Activated T-cell treated with anti-CD3 and anti-CD28 coated beads, Interleukin-2, amount 50 U/mL, for 72 hours (primary cell): ENCODE measurements around the gene CALR3. TPM values are rescaled to one million over a fixed set of nuclear protein-coding genes. Genes with fewer than 3 reads are reported as not detected.
"Not testable (repeated sequence)": the region's sequence is repeated elsewhere in the genome, so short reads cannot be mapped to it uniquely, and the experiment has no call there.

Experiments used
- ATAC-seq, 2 donors: fragments of 150-1000 bp; cut with Tn5 transposase; replicated peaks in 1 of 2; 2 replicates each; pipeline ENCODE4 v1.10.0; 2021; ENCODE audit warnings: moderate library complexity in 2 of 2, mild to moderate bottlenecking in 1 of 2
- DNase-seq, 2 donors: peaks; one replicate each; pipeline ENCODE4 v3.0.0; 2021 to 2022; ENCODE audit warnings: mixed read lengths in 1 of 2
- H3K27ac Mint-ChIP-seq: one replicate; pipeline ENCODE4 v1.8.0; 2022; ENCODE audit warnings: mild to moderate bottlenecking, moderate library complexity, mixed read lengths
- H3K27me3 Mint-ChIP-seq: one replicate; pipeline ENCODE4 v1.8.0; 2022; ENCODE audit warnings: low read depth, mixed read lengths
- H3K36me3 Mint-ChIP-seq, 2 donors: one replicate each; pipeline ENCODE4 v1.8.0; 2022; ENCODE audit warnings: mixed read lengths in 2 of 2, mild to moderate bottlenecking in 1 of 2; ENCODE audit not compliant: insufficient read depth in 2 of 2
- H3K4me1 Mint-ChIP-seq: one replicate; pipeline ENCODE4 v1.8.0; 2022; ENCODE audit warnings: low read depth, mixed read lengths
- H3K4me3 Mint-ChIP-seq, 2 donors: one replicate each; pipeline ENCODE4 v1.8.0; 2022; ENCODE audit warnings: mild to moderate bottlenecking in 2 of 2, mixed read lengths in 2 of 2, moderate library complexity in 2 of 2
- H3K9me3 Mint-ChIP-seq, 2 donors: one replicate each; pipeline ENCODE4 v1.8.0; 2022; ENCODE audit warnings: mixed read lengths in 2 of 2
- total RNA-seq, 2 donors: library from RNA; stranded (reverse); gene quantifications; one replicate each; pipeline ENCODE4 v1.2.3, GENCODE V29; 2022

Gene CALR3
- total RNA-seq, 2 donors from 2014 or later, result not detected

DNA sequence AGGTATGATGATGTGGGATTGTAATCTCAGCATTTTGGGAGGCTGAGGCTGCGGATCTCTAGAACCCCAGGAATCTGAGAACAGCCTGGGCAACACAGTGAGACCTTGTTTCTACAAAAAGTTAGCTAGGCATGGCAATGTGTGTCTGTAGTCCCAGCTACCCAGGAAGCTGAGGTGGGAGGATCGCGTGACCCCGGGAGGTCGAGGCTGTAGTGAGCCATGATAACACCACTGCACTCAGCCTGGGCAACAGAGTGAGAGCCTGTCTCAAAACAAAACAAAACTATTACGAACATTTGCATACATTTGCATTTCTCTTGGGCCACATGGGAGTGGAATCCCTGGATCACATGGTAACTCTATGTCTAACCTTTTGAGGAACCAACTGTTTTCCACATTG, 1.9 kb upstream of the CALR3 start:
- Mint-ChIP-seq H3K27ac (no peak overlapping the region), H3K9me3 (no peaks in the 10 kb centered on the region), H3K36me3 (peaks cover 0 to 2% of the 10 kb centered on the region in 2 donors), H3K4me3 (peak overlapping the region; percentile 89 to 92), H3K4me1 (peaks cover 32% of the 10 kb centered on the region), H3K27me3 (no peaks in the 10 kb centered on the region)
- DNase-seq, result no peak
- no peak for ATAC-seq

DNA sequence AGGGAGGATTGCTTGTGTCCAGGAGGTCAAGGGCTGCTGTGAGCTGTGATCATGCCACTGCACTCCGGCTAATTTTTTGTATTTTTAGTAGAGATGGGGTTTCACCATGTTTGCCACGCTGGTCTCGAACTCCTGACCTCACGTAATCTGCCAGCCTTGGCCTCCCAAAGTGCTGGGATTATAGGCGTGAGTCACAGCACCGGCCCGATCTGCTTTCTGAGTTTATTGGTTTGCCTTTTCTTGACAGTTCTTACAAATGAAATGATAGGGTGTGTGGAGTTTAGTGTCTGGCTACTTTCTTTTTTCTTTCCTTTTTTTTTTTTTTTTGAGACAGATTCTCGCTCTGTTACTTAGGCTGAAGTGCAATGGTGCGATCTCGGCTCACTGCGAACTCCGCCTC, 1.1 kb upstream of the CALR3 start:
- no peak for ATAC-seq
- no peaks in the 10 kb centered on the region for H3K27me3 Mint-ChIP-seq

DNA sequence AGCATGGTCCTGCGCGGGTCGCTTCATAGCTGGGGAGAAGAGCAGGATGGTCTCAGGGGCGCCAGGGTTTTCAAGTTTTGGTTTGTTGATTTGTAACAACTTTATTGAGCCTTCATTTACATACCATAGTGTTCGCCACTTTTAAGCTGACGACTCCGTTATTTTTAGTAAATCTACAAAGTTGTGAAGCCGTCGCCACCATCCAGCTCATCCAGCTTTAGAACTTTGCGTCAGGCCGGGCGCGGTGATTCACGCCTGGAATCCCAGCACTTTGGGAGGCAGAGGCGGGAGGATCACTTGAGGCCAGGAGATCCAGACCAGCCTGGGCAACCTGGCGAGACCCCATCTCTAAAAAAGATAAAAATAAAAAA, 631 bp upstream of the CALR3 start:
- Mint-ChIP-seq H3K27ac (no peak overlapping the region), H3K36me3 (peaks cover 0 to 2% of the 10 kb centered on the region in 2 donors), H3K4me3 (peak overlapping the region; percentile 89 to 92), H3K27me3 (no peaks in the 10 kb centered on the region), H3K4me1 (peaks cover 32% of the 10 kb centered on the region), H3K9me3 (no peaks in the 10 kb centered on the region)
- ATAC-seq (no peak), DNase-seq (no peak)

More for the DNA sequence above, 1.1 kb upstream of the CALR3 start:
- DNase-seq, result no peak
- H3K4me1 Mint-ChIP-seq, result peaks cover 32% of the 10 kb centered on the region
- H3K27ac Mint-ChIP-seq, result no peak overlapping the region
- peaks cover 0 to 2% of the 10 kb centered on the region in 2 donors for H3K36me3 Mint-ChIP-seq
- H3K9me3 Mint-ChIP-seq, result no peaks in the 10 kb centered on the region
- H3K4me3 Mint-ChIP-seq, result peak overlapping the region; percentile 89 to 92

DNA sequence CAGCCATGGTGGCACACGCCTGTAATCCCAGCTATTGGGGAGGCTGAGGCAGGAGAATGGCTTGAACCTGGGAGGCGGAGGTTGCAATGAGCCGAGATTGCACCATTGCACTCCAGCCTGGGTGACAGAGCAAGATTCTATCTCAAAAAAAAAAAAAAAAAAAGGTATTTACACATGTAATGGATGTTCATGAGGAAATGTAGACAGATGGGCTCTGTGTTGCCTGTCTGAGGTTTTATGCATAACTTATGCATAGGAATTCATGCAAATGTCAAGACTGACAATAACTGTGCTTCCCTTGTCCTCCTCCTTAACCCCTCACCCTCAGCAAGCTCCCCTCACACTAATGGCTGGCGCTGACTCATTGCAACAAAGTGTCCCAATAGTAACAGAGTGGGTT, 9.5 kb downstream of the CALR3 start:
- not testable (repeated sequence) for H3K27ac Mint-ChIP-seq, H3K9me3 Mint-ChIP-seq, H3K4me1 Mint-ChIP-seq, ATAC-seq, H3K27me3 Mint-ChIP-seq, H3K4me3 Mint-ChIP-seq, H3K36me3 Mint-ChIP-seq, DNase-seq

DNA sequence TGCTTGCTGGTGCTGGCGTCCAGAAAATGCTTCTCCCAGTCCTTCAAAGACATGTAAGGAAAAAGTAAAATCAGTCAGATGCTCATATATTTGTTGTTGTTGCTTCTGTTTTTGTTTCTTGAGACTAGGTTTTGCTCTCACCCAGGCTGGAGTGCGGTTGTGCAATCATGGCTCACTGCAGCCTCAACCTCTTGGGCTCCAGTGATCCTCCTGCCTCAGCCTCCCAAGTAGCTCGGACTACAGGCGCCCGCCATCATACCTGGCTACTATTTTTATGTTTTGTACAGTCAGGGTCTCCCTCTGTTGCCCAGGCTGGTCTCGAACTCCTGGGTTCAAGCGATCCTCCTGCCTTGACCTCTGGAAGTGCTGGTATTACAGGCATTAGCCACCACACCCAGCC, 13.2 kb downstream of the CALR3 start:
- DNase-seq, result no peak
- Mint-ChIP-seq H3K4me3 (no peak overlapping the region), H3K27me3 (no peaks in the 10 kb centered on the region), H3K9me3 (no peaks in the 10 kb centered on the region), H3K27ac (no peak overlapping the region), H3K36me3 (no peaks in the 10 kb centered on the region), H3K4me1 (no peaks in the 10 kb centered on the region)
- no peak for ATAC-seq

DNA sequence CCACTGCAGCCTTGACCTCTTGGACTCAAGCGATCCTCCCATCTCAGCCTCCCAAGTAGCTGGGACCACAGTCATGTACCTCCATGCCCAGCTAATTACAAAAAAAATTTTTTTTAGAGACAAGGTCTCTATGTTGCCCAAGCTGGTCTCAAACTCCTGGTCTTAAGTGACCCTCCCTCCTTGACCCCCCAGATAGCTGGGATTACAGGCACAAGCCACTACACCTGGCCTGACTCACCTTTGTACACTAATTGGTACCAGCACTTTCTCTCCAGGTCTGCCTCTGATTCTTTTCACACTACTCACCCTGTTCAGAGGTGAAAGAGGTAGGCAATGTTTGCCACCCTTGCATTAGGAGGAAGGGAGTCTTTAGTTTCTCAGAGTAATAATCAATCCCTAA, 18.7 kb downstream of the CALR3 start:
- DNase-seq (no peak), ATAC-seq (no peak)
- Mint-ChIP-seq H3K27ac (no peak overlapping the region), H3K9me3 (peaks cover 0 to 2% of the 10 kb centered on the region in 2 donors), H3K36me3 (peaks cover 0 to 2% of the 10 kb centered on the region in 2 donors), H3K27me3 (no peaks in the 10 kb centered on the region), H3K4me3 (no peak overlapping the region), H3K4me1 (no peaks in the 10 kb centered on the region)

DNA sequence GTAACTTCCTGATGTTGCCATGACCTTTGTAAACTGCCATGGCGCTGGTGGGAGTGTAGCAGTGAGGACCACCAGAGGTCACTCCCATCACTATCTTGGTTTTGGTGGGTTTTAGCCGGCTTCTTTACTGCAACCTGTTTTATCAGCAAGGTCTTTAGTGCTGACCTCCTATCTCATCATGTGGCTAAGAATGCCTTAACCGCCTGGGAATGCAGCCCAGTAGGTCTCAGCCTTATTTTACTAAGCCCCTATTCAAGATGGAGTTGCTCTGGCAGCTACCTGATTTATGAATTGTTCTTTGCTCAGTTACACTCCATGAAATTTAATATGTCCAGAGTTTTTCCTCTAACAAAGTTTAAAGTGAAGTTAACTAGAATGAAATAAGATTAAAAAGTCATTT, 19.6 kb downstream of the CALR3 start:
- no peak for ATAC-seq
- H3K9me3 Mint-ChIP-seq, result peaks cover 0 to 2% of the 10 kb centered on the region in 2 donors
- peaks cover 0 to 2% of the 10 kb centered on the region in 2 donors for H3K36me3 Mint-ChIP-seq
- no peak for DNase-seq
- no peaks in the 10 kb centered on the region for H3K27me3 Mint-ChIP-seq
- H3K4me3 Mint-ChIP-seq, result no peak overlapping the region
- H3K4me1 Mint-ChIP-seq, result no peaks in the 10 kb centered on the region
- H3K27ac Mint-ChIP-seq, result no peak overlapping the region

DNA sequence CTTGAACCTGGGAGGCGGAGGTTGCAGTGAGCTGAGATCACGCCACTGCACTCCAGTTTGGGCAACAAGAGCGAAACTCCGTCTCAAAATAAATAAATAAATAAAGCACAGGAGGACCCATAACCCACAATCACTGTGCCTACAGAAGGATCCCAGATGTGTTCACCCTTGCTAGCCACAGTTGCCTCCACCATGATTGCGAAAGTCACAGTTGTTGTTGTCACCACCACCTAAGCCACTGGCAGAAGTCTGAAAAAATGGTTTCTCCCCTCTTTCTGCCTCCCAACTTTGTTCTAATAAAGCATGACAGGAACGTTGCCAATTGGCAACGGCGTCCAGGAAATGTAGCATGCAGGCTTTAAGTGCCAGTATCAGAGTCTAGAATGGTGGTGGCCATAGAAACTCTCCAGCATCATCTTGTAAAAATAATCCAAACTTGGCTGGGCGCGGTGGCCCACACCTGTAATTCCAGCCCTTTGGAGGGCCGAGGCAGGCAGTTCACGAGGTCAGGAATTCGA, 22.0 kb downstream of the CALR3 start:
- no peak overlapping the region for H3K27ac Mint-ChIP-seq
- H3K4me1 Mint-ChIP-seq, result peaks cover 21% of the 10 kb centered on the region
- H3K36me3 Mint-ChIP-seq, result peaks cover 2% of the 10 kb centered on the region in 2 donors
- no peak for ATAC-seq
- DNase-seq, result no peak
- peaks cover 0 to 2% of the 10 kb centered on the region in 2 donors for H3K9me3 Mint-ChIP-seq
- no peak overlapping the region for H3K4me3 Mint-ChIP-seq
- no peaks in the 10 kb centered on the region for H3K27me3 Mint-ChIP-seq

DNA sequence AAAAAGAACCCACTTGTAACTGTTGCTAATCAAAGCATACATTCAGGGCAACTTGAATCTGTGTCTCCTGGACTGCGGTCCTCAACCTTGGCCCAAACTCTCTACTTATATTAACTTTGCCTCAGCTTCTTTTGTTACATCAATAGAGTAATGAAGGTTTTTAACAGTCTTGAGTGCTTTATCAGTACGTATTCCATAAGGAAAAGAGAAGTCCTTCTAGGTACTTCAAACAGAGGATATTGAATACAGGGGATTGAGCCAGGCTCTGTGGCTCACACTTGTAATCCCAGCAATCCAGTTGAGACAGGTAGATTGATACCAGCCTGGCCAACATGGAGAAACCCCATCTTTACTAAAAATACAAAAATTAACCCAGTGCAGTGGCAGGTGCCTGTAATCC, 23.0 kb downstream of the CALR3 start:
- Mint-ChIP-seq H3K4me3 (peak overlapping the region; percentile 61 to 80), H3K9me3 (peaks cover 0 to 2% of the 10 kb centered on the region in 2 donors), H3K36me3 (peaks cover 2% of the 10 kb centered on the region in 2 donors), H3K27ac (no peak overlapping the region), H3K27me3 (no peaks in the 10 kb centered on the region), H3K4me1 (peaks cover 27% of the 10 kb centered on the region)
- ATAC-seq, result no peak
- DNase-seq, result no peak

DNA sequence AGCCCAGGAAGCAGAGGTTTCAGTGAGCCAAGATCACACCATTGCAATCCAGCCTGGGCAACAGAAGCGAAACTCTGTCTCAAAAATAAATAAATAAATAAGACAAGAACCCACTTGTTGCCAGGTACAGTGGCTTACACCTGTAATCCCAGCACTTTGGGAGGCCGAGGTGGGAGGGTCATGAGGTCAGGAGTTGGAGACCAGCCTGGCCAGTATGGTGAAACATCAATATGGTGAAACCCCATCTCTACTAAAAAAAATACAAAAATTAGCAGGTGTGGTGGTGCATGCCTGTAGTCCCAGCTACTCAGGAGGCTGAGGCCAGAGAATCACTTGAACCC, 23.4 kb downstream of the CALR3 start:
- not testable (repeated sequence) for H3K36me3 Mint-ChIP-seq, H3K9me3 Mint-ChIP-seq, DNase-seq, H3K27ac Mint-ChIP-seq, H3K27me3 Mint-ChIP-seq, ATAC-seq
- Mint-ChIP-seq H3K4me3 (peak overlapping the region; percentile 80 to 87), H3K4me1 (peaks cover 32% of the 10 kb centered on the region)

DNA sequence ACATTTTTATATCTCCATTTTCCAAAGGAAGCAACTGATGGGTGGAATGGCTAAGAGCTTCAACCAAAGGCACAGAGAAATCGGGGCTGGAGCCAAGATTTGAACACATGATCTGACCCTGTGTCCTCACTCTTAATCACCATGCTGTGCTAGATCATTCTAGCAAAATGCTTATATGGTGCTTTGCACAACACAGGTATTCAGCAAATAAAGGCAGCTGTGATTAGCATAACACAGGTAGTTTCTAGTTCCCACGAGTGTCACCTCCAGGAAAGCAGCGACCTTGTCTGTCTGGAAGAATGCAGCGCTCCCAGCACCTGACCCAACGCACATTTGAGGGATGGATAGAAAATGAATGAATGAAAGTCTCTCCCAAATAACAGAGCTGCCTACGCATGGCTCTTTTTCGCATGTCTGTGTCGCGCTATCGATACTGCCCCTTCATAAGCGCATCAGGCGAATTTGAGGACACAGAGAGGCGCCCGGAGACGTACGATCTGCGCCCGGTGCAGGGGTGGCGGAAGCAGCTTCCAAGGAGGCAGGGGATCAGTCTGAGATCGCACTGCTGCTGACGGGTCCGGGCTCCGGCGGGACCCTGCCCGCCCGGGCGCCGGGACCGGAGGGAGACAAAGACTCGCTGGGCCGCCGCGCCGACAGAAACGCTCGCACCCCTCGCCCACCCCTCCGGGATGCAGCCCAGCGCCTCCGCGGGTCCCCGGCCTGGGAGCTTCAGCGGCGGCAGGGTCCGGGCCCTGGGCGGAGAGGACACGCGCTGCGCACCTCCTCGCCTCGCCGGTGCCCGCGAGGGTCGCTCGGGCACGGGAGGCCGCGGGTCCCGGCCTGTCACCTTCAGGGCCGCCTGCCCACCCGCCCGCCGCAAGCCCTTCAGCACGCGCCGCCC, 24.8 kb downstream of the CALR3 start:
- peaks cover 0 to 2% of the 10 kb centered on the region in 2 donors for H3K9me3 Mint-ChIP-seq
- no peaks in the 10 kb centered on the region for H3K27me3 Mint-ChIP-seq
- H3K27ac Mint-ChIP-seq, result peak overlapping the region; percentile 75
- H3K4me1 Mint-ChIP-seq, result peaks cover 45% of the 10 kb centered on the region
- peak overlapping the region; percentile 86 to 93 for H3K4me3 Mint-ChIP-seq
- H3K36me3 Mint-ChIP-seq, result peaks cover 2% of the 10 kb centered on the region in 2 donors
- DNase-seq (peak; percentile 38 to 47), ATAC-seq (peak; percentile 19 to 24)

DNA sequence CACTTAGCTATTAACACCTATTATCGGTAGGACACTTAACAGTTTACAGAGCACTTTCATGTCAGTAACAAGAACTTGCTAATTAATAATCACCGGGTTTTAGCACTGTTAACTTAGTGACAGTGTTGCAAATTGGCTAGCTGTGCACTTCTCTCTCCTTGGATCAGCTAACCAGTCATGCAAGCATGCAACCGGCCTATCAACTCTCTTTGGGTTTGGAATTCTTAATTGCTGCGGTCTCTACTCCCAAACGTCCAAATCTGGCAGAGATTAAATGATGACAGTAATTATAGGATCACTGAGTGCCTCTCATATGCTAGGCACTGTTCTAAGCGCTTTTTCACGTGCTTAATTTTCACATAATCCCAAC, 25.4 kb downstream of the CALR3 start:
- DNase-seq, result no peak
- ATAC-seq, result no peak
- H3K4me3 Mint-ChIP-seq, result peak overlapping the region; percentile 86 to 93
- H3K9me3 Mint-ChIP-seq, result peaks cover 0 to 2% of the 10 kb centered on the region in 2 donors
- no peaks in the 10 kb centered on the region for H3K27me3 Mint-ChIP-seq
- H3K27ac Mint-ChIP-seq, result peak overlapping the region; percentile 75
- H3K4me1 Mint-ChIP-seq, result peaks cover 47% of the 10 kb centered on the region
- peaks cover 2% of the 10 kb centered on the region in 2 donors for H3K36me3 Mint-ChIP-seq

DNA sequence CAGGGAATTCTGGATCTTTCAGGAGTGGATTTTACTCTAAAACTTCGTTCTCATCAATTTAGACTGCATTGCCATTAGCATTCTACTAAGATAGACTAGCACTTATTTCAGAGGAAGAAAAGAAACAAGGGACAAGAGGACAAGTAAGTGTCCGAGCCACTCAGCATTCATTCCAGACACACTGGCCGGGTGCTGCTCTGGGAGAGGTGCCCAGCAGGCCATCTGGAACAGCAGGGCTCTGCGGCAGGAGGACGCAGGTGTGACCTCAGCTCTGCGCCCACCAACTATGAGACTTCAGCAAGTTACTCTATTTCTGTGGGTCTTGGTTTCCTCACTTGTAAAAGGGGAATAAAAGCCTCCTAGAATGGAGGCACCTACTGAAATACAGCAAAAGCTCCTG, 28.4 kb downstream of the CALR3 start:
- H3K4me3 Mint-ChIP-seq, result no peak overlapping the region
- peaks cover 0 to 2% of the 10 kb centered on the region in 2 donors for H3K36me3 Mint-ChIP-seq
- H3K27me3 Mint-ChIP-seq, result no peaks in the 10 kb centered on the region
- peaks cover 61% of the 10 kb centered on the region for H3K4me1 Mint-ChIP-seq
- peak overlapping the region; percentile 25 for H3K27ac Mint-ChIP-seq
- ATAC-seq (no peak), DNase-seq (no peak)
- no peaks in the 10 kb centered on the region for H3K9me3 Mint-ChIP-seq
